ENCODE results near the gene SYNGR2.

DNA sequence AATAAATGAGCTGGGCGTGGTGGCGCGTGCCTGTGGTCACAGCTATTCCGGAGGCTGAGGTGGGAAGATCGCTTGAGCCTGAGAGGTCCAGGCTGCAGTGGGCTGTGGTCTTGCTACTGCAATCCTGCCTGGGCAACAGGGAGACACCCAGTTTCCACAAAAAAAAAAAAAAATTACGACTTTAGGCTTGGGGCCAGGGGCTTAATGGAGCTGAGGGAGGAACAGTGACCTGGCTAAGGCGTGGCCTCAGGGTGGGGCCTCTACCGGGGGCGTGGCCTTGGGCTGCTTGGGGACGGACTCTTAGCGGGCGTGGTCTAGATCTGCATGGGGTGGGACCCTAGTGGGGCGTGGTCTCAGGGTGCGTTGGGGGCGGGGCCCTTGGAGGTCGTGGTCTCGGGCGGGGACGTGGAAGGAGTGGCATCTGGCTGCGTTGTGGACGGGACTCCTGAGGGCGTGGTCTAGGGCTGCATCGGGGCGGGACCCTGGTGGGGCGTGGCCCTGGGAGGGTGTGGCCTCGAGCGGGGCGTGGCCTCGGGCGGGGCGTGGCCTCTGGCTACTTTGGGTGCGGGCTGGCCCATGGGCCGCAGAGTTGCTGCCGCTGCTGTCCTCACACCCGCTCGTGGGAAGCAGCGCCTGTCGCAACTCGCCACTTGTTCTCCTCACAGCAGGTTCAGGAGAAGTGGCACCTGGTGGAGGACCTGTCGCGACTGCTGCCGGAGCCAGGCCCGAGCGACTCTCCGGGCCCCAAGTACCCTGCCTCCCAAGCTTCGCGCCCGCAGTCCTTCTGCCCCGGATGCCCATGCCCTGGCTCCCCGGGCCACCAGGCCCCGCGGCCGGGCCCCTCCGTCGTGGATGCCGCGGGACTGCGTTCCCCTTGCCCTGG, 28.0 kb upstream of the SYNGR2 start:
- TF ChIP-seq, protein P1, sequence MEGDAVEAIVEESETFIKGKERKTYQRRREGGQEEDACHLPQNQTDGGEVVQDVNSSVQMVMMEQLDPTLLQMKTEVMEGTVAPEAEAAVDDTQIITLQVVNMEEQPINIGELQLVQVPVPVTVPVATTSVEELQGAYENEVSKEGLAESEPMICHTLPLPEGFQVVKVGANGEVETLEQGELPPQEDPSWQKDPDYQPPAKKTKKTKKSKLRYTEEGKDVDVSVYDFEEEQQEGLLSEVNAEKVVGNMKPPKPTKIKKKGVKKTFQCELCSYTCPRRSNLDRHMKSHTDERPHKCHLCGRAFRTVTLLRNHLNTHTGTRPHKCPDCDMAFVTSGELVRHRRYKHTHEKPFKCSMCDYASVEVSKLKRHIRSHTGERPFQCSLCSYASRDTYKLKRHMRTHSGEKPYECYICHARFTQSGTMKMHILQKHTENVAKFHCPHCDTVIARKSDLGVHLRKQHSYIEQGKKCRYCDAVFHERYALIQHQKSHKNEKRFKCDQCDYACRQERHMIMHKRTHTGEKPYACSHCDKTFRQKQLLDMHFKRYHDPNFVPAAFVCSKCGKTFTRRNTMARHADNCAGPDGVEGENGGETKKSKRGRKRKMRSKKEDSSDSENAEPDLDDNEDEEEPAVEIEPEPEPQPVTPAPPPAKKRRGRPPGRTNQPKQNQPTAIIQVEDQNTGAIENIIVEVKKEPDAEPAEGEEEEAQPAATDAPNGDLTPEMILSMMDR (IDR thresholded peaks at IDR 0.05; ENCODE audit: borderline replicate concordance, extremely low read depth, low read length, poor library complexity, severe bottlenecking) = no peak
- TF ChIP-seq EZH2 (IDR thresholded peaks at IDR 0.05; ENCODE audit: borderline replicate concordance, low read depth, low read length, severe bottlenecking) = no peak
